HCT116 (cell line): ENCODE measurements around the gene CACNB2. TPM values are rescaled to one million over a fixed set of nuclear protein-coding genes. Genes with fewer than 3 reads are reported as not detected.

Experiments used
- ATAC-seq: fragments of 200-7000 bp; cut with Tn5 transposase; 2 replicates; pipeline ENCODE4 v1.9.1; 2020; ENCODE audit warnings: mild to moderate bottlenecking, moderate library complexity
- BruUV-seq: library from RNA; stranded (reverse); fragments of 400-500 nt; replicated peaks from 2 replicates; lab custom pipeline; 2021; lab: Mats Ljungman, UMichigan
- CTCF ChIA-PET: fragments of 300-600 bp; sonication (Branson Sonifier 250); formaldehyde crosslinking; loops from one replicate; lab custom pipeline; 2021; ENCODE audit warnings: antibody characterized with exemption; lab: Charles Lee
- POLR2A ChIA-PET: fragments of 300-600, 350-600 bp; sonication (Branson Sonifier 250); formaldehyde crosslinking; loops from one replicate; lab custom pipeline; 2021; ENCODE audit warnings: antibody characterized with exemption; lab: Charles Lee
- RAD21 ChIA-PET, 2 experiments: fragments of 300-600 bp; sonication (Branson Sonifier 250); formaldehyde crosslinking; loops; one replicate each; lab custom pipeline; 2023; ENCODE audit warnings: low total read pairs in 2 of 2; ENCODE audit not compliant: uncharacterized antibody in 2 of 2, unreplicated experiment in 2 of 2, low non-redundant PET in 1 of 2; lab: Charles Lee
- DNase-seq: peaks from one replicate; pipeline ENCODE4 v3.0.0-alpha.2; 2010; ENCODE audit warnings: low read depth, low spot score
- H2AFZ ChIP-seq: fragments of 200-600 bp; shearing (Covaris generic), sonication (generic); 2 replicates; pipeline ENCODE4 v1.6.1; 2017; ENCODE audit warnings: low read depth, mixed run types, mixed read lengths, antibody characterized with exemption, low read length; ENCODE audit not compliant: poor library complexity, severe bottlenecking
- H3K27ac ChIP-seq: 2 replicates; pipeline ENCODE4 v1.5.1; 2012; ENCODE audit warnings: low read depth, low read length
- H3K27me3 ChIP-seq: fragments of 200-600 bp; sonication (generic); 2 replicates; pipeline ENCODE4 v1.6.1; 2016; ENCODE audit warnings: mixed run types, low read length, mixed read lengths; ENCODE audit not compliant: insufficient read depth
- H3K36me3 ChIP-seq, 2 experiments: fragments of 200-500 bp in 1 of 2; fragments of 200-600 bp in 1 of 2; sonication (Bioruptor generic) in 1 of 2; sonication (generic) in 1 of 2; 2 replicates each; pipeline versions ENCODE4 v1.5.1 to v1.6.1; 2014 to 2016; ENCODE audit warnings: low read length in 2 of 2, inconsistent platforms in 1 of 2, mixed read lengths in 1 of 2, mixed run types in 1 of 2; ENCODE audit not compliant: insufficient read depth in 2 of 2, control insufficient read depth in 1 of 2
- H3K4me1 ChIP-seq, 2 experiments: fragments of 200-600 bp in 1 of 2; sonication (generic) in 1 of 2; 2 replicates each; pipeline versions ENCODE4 v1.5.1 to v1.6.1; 2012 to 2017; ENCODE audit warnings: low read length in 2 of 2, inconsistent platforms in 1 of 2, mild to moderate bottlenecking in 1 of 2, mixed read lengths in 1 of 2, mixed run types in 1 of 2, moderate library complexity in 1 of 2; ENCODE audit not compliant: insufficient read depth in 2 of 2, control insufficient read depth in 1 of 2
- H3K4me2 ChIP-seq: fragments of 200-600 bp; sonication (generic); 2 replicates; pipeline ENCODE4 v1.6.1; 2017; ENCODE audit warnings: mixed run types, low read length, mixed read lengths
- H3K4me3 ChIP-seq, 2 experiments: fragments of 200-600 bp in 1 of 2; sonication (generic) in 1 of 2; replicated peaks in 1 of 2; 2 replicates each; pipeline ENCODE4 v1.5.1; 2011 to 2016; ENCODE audit warnings: low read length in 2 of 2, control low read depth in 1 of 2, low read depth in 1 of 2, mild to moderate bottlenecking in 1 of 2, mixed read lengths in 1 of 2, mixed run types in 1 of 2
- H3K79me2 ChIP-seq: fragments of 200-600 bp; sonication (generic); 2 replicates; pipeline ENCODE4 v1.6.1; 2017; ENCODE audit warnings: mild to moderate bottlenecking, mixed run types, low read length, moderate library complexity, mixed read lengths; ENCODE audit not compliant: insufficient read depth
- H3K9ac ChIP-seq: fragments of 200-600 bp; sonication (generic); 2 replicates; pipeline ENCODE4 v1.6.1; 2016; ENCODE audit warnings: low read length, mixed read lengths
- H3K9me2 ChIP-seq: fragments of 200-600 bp; sonication (generic), shearing (Covaris generic); 2 replicates; pipeline ENCODE4 v1.6.1; 2017; ENCODE audit warnings: mixed run types, mild to moderate bottlenecking, moderate library complexity; ENCODE audit not compliant: insufficient read depth
- H3K9me3 ChIP-seq, 2 experiments: fragments of 200-500 bp in 1 of 2; fragments of 200-600 bp in 1 of 2; sonication (Bioruptor generic) in 1 of 2; sonication (generic) in 1 of 2; 2 replicates each; pipeline ENCODE4 v1.6.1; 2014 to 2017; ENCODE audit warnings: low read length in 2 of 2, mixed read lengths in 2 of 2, inconsistent platforms in 1 of 2, low read depth in 1 of 2, mild to moderate bottlenecking in 1 of 2, mixed run types in 1 of 2, moderate library complexity in 1 of 2; ENCODE audit not compliant: control insufficient read depth in 1 of 2, insufficient read depth in 1 of 2
- H4K20me1 ChIP-seq: fragments of 200-600 bp; sonication (generic), shearing (Covaris generic); 2 replicates; pipeline ENCODE4 v1.6.1; 2017; ENCODE audit warnings: mixed run types, mild to moderate bottlenecking, moderate library complexity; ENCODE audit not compliant: insufficient read depth
- EGR1 ChIP-seq: IDR thresholded peaks from 2 replicates; pipeline ENCODE4 v1.6.1; 2012; ENCODE audit warnings: low read depth
- POLR2A ChIP-seq: IDR thresholded peaks from 2 replicates; pipeline ENCODE4 v1.7.0; 2011; ENCODE audit warnings: borderline replicate concordance; ENCODE audit not compliant: insufficient read depth, insufficient read length; ENCODE audit errors: extremely low read depth
- POLR2AphosphoS5 ChIP-seq: IDR thresholded peaks from 2 replicates; pipeline ENCODE4 v1.6.1; 2011; ENCODE audit warnings: mild to moderate bottlenecking, low read depth, low read length, moderate library complexity
- RAD21 ChIP-seq: IDR thresholded peaks from 2 replicates; pipeline ENCODE4 v1.6.1; 2012; ENCODE audit warnings: low read depth, mild to moderate bottlenecking
- SIN3A ChIP-seq: IDR thresholded peaks from 2 replicates; pipeline ENCODE4 v1.6.1; 2012; ENCODE audit warnings: low read depth
- SP1 ChIP-seq: IDR thresholded peaks from 2 replicates; pipeline ENCODE4 v1.6.1; 2012; ENCODE audit warnings: low read depth
- SRF ChIP-seq: IDR thresholded peaks from 2 replicates; pipeline ENCODE4 v1.6.1; 2012; ENCODE audit warnings: low read depth
- YY1 ChIP-seq: IDR thresholded peaks from 2 replicates; pipeline ENCODE4 v1.6.1; 2011; ENCODE audit warnings: low read length, low read depth, moderate library complexity, mild to moderate bottlenecking; ENCODE audit not compliant: insufficient replicate concordance; ENCODE audit errors: extremely low read depth
- intact Hi-C: fragments of 100-400 bp; cut with micrococcal nuclease; formaldehyde crosslinking; loops from 2 replicates; pipeline ENCODE4 v1.10.0; 2022
- total RNA-seq: library from RNA; stranded (reverse); gene quantifications from one replicate; pipeline ENCODE4 v1.2.1, GENCODE V29; 2021; ENCODE audit not compliant: unreplicated experiment

Gene CACNB2
- total RNA-seq, 1 experiment from 2014 or later, result 0.71 TPM

- Histone ChIP-seq H3K36me3 (no peaks in the 10 kb centered on the region), H3K79me2 (no peaks in the 10 kb centered on the region), H3K9me2 (no peaks in the 10 kb centered on the region), H3K27me3 (no peaks in the 10 kb centered on the region), H3K9ac (no peak overlapping the region), H2AFZ (no peak overlapping the region), H3K4me1 (no peaks in the 10 kb centered on the region), H4K20me1 (no peaks in the 10 kb centered on the region), H3K27ac (no peak overlapping the region), H3K9me3 (no peaks in the 10 kb centered on the region), H3K4me2 (no peak overlapping the region), H3K4me3 (no peak overlapping the region)
- RAD21 ChIA-PET, result no interaction called here
- TF ChIP-seq RAD21 (no peak), SP1 (no peak), SRF (no peak), POLR2AphosphoS5 (no peak), EGR1 (no peak), SIN3A (no peak)
- POLR2A ChIA-PET, result no interaction called here
- no peak for DNase-seq
- intact Hi-C loops, result loop anchor here (5.0 kb wide), 2 partner anchors 477 to 612 kb away; no protein-coding TSS in a partner anchor
- CTCF ChIA-PET, result no interaction called here
- BruUV-seq, result no TSS peak
- ATAC-seq, result no peak
Measured at GRCh38 chr10:18219146-18219545, 78.9 kb downstream of the CACNB2 start.

- POLR2A ChIA-PET, result no interaction called here
- no peak overlapping the region for H3K27ac ChIP-seq
- DNase-seq, result no peak
- H2AFZ ChIP-seq, result no peak overlapping the region
- H3K9ac ChIP-seq, result no peak overlapping the region
- no peaks in the 10 kb centered on the region for H4K20me1 ChIP-seq
- no peak overlapping the region for H3K4me3 ChIP-seq
- no peaks in the 10 kb centered on the region for H3K79me2 ChIP-seq
- H3K4me1 ChIP-seq, result no peaks in the 10 kb centered on the region
- no peaks in the 10 kb centered on the region for H3K9me2 ChIP-seq
- no peak overlapping the region for H3K4me2 ChIP-seq
- TF ChIP-seq SRF (no peak), YY1 (no peak), POLR2A (no peak)
- TF ChIP-seq, all 23 proteins: peak for 0
- H3K9me3 ChIP-seq, result no peaks in the 10 kb centered on the region
- CTCF ChIA-PET, result no interaction called here
- RAD21 ChIA-PET, result no interaction called here
- BruUV-seq, result no TSS peak
- intact Hi-C loops, result no loop called here
- no peak for ATAC-seq
- no peaks in the 10 kb centered on the region for H3K36me3 ChIP-seq
- H3K27me3 ChIP-seq, result no peaks in the 10 kb centered on the region
Measured at GRCh38 chr10:18221123-18221522, 80.9 kb downstream of the CACNB2 start.
